HG03342 (cell line): ENCODE data around the gene NCKAP5.

Experiments used
- ATAC-seq: cut with Tn5 transposase; IDR thresholded peaks from one replicate; pipeline ENCODE4 v1.9.1; 2021; ENCODE audit warnings: mild to moderate bottlenecking, moderate library complexity; ENCODE audit not compliant: unreplicated experiment

NCKAP5 gene

DNA sequence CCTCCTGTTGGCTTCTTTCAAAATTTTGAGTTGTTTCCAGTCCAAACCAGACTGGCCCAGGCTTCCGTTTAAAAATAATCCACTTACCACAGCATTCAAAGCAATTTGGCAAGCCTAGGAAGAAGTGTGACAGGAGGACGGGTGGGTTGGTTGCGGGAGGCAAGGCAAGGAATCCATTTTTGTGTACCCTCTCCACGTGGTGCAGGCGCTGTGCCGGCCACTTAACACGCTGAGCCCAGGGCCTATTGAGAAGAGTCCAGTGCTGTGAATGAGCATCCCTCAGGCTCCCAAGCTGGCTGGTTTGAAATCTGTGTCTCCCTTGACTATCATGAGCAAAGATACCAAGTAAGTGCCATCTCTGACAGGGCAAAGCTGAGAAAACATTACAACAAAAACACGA, 160.9 kb downstream of the NCKAP5 start:
- ATAC-seq, result no peak

DNA sequence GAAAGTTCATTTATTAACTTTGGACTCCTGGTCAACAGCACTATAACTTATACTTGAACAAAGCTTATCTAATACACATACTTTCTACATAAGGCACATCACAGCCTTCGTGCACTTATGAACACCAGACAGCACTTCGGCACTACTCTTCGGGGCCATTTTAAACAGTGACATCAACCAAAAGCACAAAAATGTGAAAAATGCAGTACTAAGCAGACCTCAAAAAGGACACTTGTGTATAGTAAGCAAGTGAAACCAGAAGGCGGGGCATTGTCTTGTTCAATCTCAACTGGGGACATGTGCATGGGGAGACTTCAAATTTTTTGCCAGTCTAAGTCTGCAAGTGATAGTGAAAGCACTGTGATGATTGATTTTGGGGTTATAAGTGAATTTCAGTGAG, 163.0 kb downstream of the NCKAP5 start:
- ATAC-seq, result no peak

DNA sequence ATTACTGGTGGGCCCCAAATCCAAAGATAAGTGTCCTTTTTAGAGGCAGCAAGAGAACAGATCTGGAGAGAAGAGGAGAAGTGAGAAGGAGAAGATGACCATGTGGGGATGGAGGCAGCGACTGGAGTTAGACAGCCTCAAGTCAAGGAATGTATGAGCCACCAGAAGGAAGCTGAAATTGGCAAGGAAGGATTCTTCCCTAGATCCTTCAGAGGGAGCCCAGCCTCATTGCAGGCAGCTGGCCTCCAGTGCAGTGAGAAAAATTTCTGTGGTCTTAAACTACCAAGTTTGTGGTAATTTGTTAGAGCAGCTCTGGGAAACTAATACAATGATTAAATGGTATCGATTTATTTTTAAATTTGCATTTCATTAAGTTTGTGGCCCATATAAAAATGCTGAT, 167.9 kb downstream of the NCKAP5 start:
- no peak for ATAC-seq

DNA sequence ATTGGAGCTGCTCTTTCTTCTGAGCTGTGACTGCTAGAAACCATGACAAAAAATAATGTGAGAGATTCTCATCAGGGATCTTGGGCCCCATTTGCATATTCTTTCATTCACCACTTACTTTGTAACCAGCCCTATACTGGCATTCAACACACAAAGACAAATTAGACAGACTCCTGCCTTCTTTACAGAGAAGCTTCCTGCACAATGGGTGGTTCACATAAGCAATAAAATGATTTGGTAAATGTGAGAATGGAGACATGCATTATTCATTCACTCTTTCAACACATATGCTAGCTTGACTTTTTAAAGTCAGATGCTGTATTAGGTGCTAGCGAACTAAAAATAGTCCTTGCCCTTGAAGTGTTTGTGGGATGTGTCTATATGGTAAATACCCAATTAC, 174.4 kb downstream of the NCKAP5 start:
- no peak for ATAC-seq

DNA sequence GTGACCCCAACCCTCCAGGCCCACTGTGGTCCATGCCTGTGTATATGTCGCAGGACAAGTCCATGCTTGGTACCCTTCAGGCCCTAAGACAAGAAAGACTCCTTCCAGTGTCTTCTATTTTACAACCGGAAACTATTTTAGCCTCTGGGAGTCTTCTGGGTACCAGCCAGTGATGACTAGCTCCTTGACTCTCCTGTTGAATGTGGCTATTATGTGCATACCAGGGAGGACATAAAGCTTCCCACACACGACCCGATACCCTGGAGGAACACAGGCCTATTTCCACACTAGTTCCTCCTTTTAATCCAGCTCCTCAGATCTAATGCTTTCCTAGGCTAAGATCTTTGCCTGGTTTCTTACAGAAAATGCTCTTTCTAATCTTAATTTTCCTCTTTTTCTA, 178.1 kb downstream of the NCKAP5 start:
- ATAC-seq, result no peak

DNA sequence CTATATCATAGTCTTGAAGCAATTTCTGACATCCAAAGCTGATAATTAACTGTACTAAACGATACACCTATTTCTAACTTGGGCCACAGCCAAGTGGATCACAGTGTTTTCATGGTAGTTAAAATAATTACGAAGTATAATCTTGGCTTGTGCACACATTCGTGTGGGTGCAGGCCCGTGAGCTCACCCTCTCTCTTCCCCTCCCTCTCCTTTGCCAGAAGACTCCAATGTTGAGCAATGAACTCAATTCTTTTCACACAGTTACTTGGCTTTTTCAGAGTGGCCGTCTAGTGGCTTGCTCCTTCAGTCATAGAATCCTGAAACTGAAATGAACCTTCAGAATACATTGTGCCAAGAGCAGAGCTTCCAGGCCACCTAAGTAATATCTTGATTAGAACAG, 178.7 kb downstream of the NCKAP5 start:
- ATAC-seq, result no peak

DNA sequence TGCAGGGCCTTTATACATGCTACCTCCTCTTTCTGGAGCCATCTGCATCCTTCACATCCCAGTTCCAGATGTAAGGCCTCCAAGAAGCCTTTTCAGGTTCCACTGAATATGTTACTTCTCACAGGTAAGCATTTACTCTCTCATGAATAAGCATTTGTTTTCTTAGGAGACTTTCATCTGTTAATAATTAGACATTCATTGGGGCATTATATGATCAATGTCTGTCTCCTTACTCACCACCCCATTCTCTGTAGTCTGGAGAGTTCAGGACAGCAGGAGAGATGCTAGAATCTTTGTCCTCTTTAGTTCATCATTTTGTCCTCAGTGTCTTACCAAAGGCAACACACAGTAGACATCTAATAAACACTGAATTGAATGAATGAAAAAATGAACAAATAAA, 185.7 kb downstream of the NCKAP5 start:
- no peak for ATAC-seq

DNA sequence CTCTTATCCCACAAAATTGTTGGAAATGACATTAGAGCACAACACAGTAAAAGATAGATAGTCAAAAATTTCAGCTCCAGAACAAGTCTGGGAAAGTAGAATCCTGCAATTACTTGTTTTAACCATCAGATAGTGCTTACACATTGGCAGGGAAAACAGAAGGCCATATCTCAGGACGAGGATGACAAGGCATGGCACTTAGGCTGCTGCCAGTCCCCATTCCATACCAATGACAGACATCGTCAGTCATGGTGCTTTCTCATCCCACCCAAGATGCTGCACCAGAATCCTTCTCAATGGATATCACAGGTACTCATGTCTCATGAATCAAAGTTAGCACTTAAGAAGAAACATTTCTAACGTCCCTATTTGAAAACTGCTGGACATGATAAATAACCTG, 187.3 kb downstream of the NCKAP5 start:
- ATAC-seq, result no peak

DNA sequence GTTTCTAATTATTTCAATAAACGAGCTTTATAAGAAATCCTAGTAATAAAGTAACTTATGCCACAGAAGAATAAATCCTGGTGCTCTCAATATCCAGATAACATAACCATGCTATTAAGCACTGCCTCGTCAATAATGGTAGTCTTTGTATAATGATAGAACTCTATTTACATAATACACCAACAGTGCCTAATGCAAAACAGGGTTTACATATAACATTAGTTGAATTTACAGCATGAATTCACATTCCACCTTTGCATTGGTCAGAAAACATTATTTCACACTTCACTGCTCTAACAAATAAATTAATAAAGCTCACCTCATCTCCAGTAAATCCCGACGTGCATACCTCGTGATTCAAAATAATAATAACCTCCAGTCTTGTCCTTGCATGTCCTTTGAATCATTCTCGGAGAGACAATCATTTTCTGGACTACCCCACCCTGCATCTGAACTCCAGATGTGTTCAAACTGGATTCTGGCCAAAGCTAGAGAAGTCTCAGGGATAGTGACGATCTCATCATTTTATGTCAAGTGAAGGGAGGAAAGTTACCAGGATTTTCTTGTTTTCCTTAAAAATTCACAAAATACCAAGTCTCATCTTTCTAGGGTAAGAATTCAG, 189.2 kb downstream of the NCKAP5 start:
- ATAC-seq, result no peak

DNA sequence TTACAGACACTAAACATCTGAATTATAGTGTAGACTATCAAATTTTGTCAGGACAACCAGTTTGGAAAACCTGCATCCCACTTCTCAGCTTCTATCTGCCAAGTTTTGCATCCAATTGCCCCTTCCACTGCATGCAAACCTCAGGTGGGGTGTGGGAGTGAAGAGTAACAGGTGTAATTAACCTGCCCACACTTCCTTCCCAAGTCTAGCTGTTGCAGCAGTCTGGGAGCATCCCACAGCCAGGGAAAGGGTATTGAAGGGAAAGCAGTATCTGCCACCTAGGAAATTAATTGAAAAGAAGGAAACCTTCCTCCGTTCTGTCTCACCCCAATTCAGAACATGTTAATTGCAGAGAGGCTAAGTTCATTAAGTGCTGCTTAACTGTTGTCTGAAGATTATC, 189.9 kb downstream of the NCKAP5 start:
- ATAC-seq, result no peak

DNA sequence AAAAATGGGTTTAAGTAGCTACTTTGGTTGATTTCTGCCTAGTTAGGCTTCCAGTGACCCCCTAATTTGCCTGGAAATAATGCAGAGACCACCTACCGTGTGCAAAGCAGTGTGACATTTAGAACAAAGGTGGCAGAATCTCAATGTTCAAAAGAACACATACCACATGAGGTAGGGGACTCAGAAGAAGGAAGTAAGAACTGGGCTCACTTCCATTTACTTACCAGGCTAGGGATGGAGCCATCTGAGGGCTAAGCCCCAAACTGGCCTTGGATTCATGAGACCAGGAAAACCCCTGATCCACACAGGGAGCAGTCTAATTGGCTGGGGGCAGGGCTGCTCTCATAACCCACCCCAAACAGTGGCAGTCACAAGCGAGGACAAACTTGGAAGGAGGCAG, 190.7 kb downstream of the NCKAP5 start:
- ATAC-seq, result no peak

DNA sequence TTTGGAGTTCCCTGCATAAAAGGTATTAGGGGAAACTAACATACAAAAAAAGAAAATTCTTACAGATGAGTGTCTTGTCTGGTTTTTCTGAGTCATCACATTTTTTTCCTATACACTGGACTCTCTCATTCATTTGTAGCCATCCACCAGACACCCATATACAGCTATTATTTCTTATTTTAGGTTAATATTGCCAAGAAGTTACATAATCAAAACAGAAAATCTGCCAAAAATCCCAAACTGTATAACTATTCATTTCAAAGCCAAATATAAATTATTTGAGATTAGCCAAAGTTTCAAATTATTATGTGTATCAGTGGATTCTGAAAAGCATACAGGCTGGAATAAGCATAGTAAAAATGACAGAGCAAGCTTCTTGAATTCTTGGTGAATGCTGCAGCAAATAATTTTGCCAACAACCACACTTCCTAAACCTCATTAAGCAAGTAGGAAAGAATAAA, 191.2 kb downstream of the NCKAP5 start:
- ATAC-seq, result no peak

DNA sequence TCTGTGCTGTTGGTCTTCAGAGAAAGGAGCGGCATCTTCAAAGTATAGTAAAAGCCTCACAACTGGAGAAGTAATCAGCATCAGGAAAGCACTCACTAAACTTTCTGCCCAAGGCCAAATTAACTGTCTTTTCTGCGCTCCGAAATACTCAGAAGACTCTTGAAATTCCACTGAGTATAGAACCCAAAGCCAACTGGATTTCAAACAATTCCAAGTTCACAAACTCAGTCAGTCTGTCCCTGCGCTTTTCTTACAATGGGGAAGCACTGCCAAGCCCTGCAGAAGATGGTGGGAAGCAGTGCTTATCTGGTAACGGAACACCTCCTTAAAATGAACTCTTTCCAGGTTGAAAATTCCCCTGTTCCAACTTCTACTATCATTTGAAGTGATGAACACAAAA, 193.5 kb downstream of the NCKAP5 start:
- ATAC-seq, result no peak

DNA sequence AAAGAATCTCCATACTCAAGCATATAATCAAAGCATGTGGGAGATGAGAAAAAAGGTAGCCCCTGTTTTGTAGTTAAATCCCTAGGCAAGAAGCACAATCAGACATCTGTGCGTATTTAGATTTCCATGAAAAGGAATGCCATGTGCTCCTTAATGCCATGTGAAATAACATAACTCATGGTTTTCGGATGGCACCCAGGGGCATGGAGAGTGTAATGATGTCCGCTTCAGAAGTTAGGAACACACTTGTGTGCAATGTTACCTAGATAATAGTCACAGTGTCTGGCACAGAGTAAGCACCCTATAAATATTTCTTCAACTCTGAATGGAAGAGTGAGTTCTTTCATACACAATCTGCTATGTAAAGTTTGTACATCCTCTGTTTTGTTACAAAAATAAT, 197.0 kb downstream of the NCKAP5 start:
- ATAC-seq, result no peak

DNA sequence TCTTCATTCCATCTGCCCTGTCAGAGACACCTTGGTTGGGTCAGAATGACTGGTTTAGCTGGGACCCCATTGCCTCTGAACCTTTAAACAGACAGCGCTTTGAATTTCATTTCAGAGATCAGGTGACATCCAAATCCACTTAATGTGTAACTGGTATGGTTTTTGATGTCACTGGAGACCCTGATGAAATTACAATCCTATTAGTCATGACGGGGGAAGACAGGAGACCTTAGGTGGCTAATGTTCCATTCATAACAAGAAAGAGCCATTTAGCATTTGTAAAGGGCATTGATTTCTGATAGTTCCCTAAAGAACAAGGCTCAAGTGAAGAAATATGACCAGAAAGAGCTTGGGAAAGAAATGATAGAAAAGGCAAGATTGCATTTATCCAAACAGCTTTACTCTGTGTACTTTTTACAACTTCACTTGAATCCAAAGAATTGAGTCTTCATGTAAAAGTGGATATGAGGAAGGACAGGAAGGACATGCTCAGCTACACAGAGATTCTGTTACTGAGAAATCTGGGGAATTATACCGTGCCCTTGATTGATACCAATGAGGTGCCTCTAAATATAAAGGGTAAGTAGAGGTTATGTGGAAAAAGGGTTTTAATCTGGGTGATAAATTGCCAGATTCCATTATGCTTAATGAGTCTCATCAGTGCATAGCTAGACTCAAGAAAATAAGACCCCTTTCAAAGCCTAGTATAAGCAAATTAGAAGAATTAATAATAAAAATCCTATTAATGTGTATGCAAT, 198.2 kb downstream of the NCKAP5 start:
- ATAC-seq, result no peak

DNA sequence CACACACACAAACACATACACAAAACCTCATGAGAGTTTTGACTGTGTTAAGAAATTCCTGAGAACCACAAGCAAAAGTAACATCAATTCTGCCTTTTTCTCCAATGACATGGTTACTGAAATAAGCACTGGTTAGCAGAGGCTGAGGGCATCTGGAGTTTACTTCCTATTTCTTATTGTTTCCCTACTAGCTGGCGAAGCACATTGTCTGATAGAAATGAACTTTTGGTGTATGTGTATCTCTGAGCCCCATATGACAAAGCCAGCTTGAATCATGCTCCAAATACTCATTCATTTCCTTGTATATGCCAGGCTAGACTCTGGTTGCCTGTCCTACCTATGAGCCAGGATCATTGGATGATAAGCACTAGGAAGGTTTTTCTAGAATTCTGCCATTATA, 203.1 kb downstream of the NCKAP5 start:
- no peak for ATAC-seq

DNA sequence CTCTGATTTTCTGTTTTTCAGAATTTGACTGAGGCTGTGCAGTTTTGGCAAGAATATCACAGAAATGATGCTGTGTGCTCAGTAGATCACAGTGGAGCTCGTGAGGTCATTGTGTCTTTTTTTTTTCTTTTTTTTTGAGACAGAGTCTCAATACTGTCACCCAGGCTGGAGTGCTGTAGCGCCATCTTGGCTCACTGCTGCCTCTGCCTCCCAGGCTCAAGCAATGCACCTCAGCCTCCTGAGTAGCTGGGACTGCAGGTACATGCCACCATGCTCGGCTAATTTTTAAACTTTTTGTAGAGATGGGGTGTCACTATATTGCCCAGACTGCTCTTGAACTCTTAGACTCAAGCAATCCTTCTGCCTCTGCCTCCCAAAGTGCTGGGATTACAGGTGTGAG, 203.6 kb downstream of the NCKAP5 start:
- no peak for ATAC-seq

DNA sequence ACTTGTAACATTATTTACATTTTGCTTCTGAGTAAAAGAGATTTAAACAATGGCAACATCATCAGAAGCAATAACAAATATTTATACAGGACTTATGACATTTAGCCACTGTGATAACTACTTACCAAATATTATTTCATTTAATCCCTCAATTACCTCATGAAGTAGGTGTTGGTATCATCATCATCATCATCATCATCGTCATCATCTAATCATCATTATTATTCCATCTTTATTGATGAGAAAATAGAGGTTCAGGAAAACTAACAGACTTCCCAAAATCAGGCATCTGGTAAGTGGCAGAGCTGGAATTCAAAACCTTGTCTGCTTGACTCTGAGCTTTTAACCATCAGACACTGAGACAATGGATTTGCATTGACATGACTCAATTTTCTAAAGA, 204.4 kb downstream of the NCKAP5 start:
- no peak for ATAC-seq

DNA sequence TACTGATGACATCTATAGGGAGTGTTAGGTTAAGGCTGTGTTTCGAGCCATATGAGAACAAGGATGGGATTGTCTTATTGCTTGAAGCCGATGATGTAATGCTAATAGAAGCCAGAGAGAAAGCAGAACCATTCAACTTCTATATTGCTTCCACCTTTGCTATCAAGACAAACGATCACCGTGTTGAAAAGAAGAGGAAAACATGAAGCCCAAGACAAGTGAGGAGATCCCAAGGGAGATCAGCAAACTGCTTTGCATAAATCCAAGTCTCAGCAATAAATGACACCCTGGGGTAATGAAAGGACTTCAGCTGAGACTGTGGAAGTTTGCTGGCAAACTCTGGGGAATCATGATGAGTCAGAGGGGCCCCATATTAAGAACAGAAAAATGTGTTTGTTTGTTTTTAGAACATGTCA, 206.2 kb downstream of the NCKAP5 start:
- no peak for ATAC-seq

DNA sequence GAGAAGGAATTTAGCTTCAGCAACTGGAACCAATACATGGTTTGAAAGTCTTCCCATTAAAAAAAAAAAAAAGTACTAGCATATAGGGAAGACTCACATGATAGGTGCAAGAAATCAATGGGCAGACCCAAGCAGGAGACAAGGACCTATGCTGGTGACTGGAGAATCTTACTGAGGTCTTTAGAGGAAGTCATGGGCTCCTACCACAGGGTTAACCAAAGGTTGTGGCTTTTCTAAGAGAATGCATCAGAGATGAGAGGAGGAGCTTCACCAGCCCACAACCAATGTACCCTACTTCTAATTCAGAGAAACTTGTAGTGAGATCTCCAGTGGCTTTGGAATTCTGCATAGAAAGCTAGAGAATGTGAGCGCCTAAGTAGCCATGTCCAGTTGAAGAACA, 207.4 kb downstream of the NCKAP5 start:
- ATAC-seq, result no peak

DNA sequence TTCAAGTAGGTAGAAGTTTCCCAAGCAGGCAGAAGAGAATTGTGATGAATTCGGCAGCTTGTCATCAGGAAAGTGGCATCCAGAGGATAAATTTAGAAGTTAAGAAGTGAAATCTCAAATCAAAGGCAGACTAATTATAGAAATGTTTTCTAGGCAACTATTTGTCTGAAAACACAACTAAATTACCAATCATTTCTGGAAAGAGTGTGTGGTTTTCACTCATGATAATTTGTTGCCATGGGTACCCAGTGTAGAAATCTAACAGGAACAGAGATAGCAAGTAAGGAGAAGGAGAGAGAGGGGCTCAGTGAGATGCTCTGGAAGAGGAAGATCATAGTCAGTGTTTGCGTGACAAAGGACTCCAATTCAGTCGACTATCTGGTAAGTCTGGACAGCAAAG, 208.1 kb downstream of the NCKAP5 start:
- peak; percentile 61 for ATAC-seq

DNA sequence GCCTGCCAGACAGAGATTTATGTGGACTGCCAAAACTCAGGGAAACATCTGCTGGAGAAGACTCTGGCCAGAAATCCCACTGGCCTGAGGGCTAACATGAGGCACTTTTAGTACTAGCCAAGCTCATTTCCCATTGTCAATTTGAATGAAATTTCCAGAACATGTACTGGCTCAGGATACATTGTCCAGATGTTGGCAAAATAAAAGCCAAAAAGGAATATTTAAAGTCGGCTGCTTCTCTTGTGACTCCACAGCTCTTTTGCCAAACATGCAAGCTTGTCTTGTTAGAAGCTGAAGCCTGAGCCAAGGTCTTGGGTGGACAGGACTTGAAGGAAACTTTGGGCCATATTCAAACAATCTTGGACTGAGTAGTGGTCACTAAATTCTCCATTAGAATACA, 215.5 kb downstream of the NCKAP5 start:
- ATAC-seq, result no peak

DNA sequence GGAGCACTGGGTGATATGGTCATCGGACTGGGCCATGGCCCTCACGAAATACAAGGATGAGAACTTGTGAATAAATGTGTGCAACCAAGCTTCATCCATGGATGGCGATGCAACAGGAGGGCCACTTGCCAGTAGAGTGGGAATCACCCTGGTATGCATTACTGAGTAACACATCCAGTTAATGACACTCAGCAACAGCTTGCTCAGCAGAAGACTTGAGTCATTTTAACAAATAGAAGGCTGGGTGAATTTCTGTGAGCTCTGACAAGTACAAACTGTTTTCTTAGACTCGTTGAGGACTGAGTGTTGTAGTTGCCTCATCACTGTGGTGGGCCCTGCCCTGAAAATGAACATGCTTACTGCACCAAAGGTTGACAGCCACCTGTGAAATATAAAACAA, 221.6 kb downstream of the NCKAP5 start:
- ATAC-seq, result no peak
